Measurements from ENCODE around the gene CRTAP. TPM values are rescaled to one million over a fixed set of nuclear protein-coding genes. Genes with fewer than 3 reads are reported as not detected.

Gene CRTAP
- total RNA-seq, 6 experiments from 2014 or later: 261 to 322 (median 296) TPM

DNA sequence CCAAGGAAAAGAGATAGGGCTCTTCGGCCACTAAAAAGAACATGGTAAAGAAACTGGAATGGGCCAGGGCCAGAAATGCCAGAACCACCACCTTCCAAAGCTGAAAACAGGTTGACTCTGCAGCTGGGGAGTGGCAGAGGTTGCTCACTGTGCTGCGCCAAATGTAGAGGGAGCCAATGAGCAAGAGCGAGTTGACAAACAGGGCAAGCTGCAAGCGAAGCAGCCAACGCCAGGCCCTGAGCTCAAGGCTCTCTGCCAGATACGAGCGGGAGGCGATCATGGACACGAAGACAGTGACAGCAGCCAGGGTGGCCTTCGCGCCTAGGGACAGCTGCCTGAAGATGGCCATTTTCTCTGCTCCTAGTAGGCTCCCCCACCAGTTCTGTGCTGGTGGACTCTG, 20.0 kb upstream of the CRTAP start:
- Mint-ChIP-seq H3K9me3 (no peaks in the 10 kb centered on the region), H3K4me3 (no peak overlapping the region), H3K4me1 (ENCODE audit: low read depth) (peaks cover 13% of the 10 kb centered on the region), H3K27ac (no peak overlapping the region), H3K36me3 (ENCODE audit: low read depth) (peaks cover 36% of the 10 kb centered on the region), H3K27me3 (ENCODE audit: insufficient read depth) (peaks cover 3% of the 10 kb centered on the region; the same call in 1 of the 2 replicates)
- no peak for DNase-seq
- TF ChIP-seq, protein P1, sequence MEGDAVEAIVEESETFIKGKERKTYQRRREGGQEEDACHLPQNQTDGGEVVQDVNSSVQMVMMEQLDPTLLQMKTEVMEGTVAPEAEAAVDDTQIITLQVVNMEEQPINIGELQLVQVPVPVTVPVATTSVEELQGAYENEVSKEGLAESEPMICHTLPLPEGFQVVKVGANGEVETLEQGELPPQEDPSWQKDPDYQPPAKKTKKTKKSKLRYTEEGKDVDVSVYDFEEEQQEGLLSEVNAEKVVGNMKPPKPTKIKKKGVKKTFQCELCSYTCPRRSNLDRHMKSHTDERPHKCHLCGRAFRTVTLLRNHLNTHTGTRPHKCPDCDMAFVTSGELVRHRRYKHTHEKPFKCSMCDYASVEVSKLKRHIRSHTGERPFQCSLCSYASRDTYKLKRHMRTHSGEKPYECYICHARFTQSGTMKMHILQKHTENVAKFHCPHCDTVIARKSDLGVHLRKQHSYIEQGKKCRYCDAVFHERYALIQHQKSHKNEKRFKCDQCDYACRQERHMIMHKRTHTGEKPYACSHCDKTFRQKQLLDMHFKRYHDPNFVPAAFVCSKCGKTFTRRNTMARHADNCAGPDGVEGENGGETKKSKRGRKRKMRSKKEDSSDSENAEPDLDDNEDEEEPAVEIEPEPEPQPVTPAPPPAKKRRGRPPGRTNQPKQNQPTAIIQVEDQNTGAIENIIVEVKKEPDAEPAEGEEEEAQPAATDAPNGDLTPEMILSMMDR (IDR thresholded peaks at IDR 0.05): no peak

DNA sequence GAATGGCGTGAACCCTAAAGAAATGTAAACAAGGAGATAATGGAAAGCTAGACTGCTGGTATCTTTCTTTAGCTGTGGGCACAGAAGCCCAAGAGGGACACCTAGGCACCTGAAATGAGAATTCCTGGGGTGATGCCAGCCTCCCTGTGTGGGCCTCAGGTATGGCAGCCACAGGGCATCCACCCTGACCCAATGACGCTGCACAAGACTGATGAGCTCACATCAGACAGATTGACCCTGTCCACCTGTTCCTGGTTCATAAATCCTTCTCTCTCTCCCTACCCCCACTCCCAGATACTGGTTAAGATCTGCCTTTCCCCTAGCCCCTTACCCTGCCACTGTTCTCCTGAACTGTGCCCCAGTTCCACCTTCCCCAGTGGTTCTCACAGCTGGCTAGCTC, 18.4 kb upstream of the CRTAP start:
- peaks cover 3% of the 10 kb centered on the region; the same call in 1 of the 2 replicates for H3K27me3 Mint-ChIP-seq (ENCODE audit: insufficient read depth)

DNA sequence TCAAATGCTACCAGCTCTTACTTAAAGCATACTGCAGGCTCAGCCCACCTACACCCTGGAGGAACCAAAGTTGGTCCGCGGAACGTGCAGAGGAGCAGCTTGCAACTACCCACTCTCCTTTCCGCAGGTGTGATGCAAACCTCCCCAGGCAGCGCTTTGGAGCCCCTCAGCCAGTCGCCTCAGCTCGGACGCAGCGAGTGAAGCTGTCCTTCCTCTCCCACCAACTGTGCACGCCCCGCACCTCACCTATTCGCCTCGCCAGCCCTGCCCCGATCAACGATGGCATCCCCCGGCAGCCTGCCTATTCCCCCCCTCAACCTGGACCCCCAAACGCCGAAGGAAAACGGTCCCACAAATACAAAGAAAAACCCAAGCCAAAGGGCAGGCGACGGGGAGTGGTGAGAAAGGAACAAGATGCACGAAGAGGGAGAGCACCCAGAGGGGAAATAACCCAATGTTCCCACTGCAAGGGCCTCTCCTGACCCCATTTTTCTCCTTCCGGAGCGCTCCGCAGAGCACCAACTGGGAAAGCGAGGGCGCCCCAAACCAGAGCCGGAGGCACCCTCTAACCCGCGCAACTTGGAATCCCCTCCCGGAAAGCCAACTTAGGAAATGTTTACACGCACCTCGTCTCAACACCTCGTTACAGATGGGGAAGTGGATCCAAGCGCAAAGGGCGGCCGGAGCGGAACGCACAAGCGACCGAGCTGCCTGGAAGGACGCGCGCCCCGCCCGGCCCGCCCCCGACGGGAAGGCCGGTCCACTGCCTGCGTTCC, 17.5 kb upstream of the CRTAP start:
- no peaks in the 10 kb centered on the region for H3K9me3 Mint-ChIP-seq
- peak overlapping the region; percentile 79 for H3K27ac Mint-ChIP-seq

More for the DNA sequence above, 18.4 kb upstream of the CRTAP start:
- Mint-ChIP-seq H3K4me1 (ENCODE audit: low read depth) (peaks cover 18% of the 10 kb centered on the region), H3K4me3 (peak overlapping the region; percentile 98), H3K9me3 (no peaks in the 10 kb centered on the region), H3K27ac (peak overlapping the region; percentile 9; the same call in 1 of the 2 replicates), H3K36me3 (ENCODE audit: low read depth) (peaks cover 27% of the 10 kb centered on the region)
- TF ChIP-seq, protein P1 (IDR thresholded peaks at IDR 0.05): no peak
- DNase-seq: no peak

DNA sequence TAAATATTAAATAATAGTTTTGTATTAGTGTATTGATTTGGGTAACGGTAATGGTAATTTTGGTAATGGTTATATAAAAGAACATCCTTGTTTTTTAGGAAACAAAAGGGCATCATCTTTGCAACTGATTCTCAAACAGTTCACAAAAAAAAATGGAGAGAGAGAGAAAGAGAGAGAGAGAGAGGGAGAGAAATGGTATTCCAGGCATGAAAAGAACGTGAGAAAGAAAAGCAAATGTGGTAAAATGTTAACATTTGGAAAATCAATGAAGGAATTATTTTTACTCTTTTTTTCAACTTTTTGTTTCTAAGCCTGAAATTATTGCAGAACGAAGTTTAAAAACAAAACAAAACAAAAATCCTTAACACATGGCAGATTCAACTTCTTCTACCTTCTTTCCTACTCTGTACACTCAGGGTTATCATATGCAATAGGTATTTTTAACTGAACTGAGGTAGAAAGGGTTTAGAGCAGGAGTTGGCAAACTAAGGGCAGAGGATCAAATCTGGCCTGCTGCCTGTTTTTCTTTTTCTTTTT, 14.6 kb upstream of the CRTAP start:
- H3K4me3 Mint-ChIP-seq: no peak overlapping the region; the same call in 1 of the 2 replicates
- TF ChIP-seq, protein P1 (IDR thresholded peaks at IDR 0.05): no peak
- DNase-seq: no peak
- H3K4me1 Mint-ChIP-seq (ENCODE audit: low read depth): peaks cover 18% of the 10 kb centered on the region
- no peaks in the 10 kb centered on the region for H3K36me3 Mint-ChIP-seq (ENCODE audit: low read depth)
- no peaks in the 10 kb centered on the region for H3K9me3 Mint-ChIP-seq
- peaks cover 4% of the 10 kb centered on the region for H3K27me3 Mint-ChIP-seq (ENCODE audit: insufficient read depth)
- H3K27ac Mint-ChIP-seq: no peak overlapping the region

More for the DNA sequence above, 17.5 kb upstream of the CRTAP start:
- H3K4me1 Mint-ChIP-seq (ENCODE audit: low read depth): peaks cover 18% of the 10 kb centered on the region
- peak overlapping the region; percentile 98 for H3K4me3 Mint-ChIP-seq
- H3K36me3 Mint-ChIP-seq (ENCODE audit: low read depth): peaks cover 21% of the 10 kb centered on the region
- TF ChIP-seq, protein P1 (IDR thresholded peaks at IDR 0.05): no peak
- DNase-seq: peak; percentile 17
- H3K27me3 Mint-ChIP-seq (ENCODE audit: insufficient read depth): peaks cover 3% of the 10 kb centered on the region; the same call in 1 of the 2 replicates

DNA sequence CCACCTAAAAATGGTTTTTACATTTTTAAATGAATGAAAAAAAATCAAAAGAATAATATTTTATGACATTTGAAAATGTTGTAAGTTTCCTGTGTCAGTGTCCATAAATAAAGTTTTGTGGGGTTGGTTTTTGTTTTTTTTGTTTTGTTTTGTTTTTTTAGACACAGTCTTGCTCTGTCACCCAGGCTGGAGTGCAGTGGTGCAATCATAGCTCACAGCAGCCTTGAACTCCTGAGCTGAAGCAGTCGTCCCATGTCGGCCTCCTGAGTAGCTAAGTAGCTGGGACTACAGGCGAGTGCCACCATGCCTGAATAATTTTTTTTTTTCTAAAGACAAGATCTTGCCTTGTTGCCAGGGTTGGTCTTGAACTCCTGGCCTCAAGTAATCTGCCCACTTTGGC, 14.1 kb upstream of the CRTAP start:
- Mint-ChIP-seq H3K9me3 (no peaks in the 10 kb centered on the region), H3K27ac (no peak overlapping the region), H3K36me3 (ENCODE audit: low read depth) (no peaks in the 10 kb centered on the region), H3K4me3 (no peak overlapping the region), H3K27me3 (ENCODE audit: insufficient read depth) (peaks cover 4% of the 10 kb centered on the region), H3K4me1 (ENCODE audit: low read depth) (peaks cover 18% of the 10 kb centered on the region)
- DNase-seq: no peak
- TF ChIP-seq, protein P1 (IDR thresholded peaks at IDR 0.05): no peak
